HL-60/S4 treated with phorbol 12-myristate 13-acetate at 8.2 ng/mL for 4 days and 3 days (cell line): ENCODE results near the gene CARNS1.
"Not testable (repeated sequence)": the region's sequence is repeated elsewhere in the genome, so short reads cannot be mapped to it uniquely, and the experiment has no call there.

Experiments used
- in situ Hi-C: fragments of 300-500 bp; cut with MboI; formaldehyde crosslinking; loops from 2 replicates; pipeline ENCODE4 v1.15.0; 2022; ENCODE audit warnings: low sequenced_read_pairs

CARNS1 gene

DNA sequence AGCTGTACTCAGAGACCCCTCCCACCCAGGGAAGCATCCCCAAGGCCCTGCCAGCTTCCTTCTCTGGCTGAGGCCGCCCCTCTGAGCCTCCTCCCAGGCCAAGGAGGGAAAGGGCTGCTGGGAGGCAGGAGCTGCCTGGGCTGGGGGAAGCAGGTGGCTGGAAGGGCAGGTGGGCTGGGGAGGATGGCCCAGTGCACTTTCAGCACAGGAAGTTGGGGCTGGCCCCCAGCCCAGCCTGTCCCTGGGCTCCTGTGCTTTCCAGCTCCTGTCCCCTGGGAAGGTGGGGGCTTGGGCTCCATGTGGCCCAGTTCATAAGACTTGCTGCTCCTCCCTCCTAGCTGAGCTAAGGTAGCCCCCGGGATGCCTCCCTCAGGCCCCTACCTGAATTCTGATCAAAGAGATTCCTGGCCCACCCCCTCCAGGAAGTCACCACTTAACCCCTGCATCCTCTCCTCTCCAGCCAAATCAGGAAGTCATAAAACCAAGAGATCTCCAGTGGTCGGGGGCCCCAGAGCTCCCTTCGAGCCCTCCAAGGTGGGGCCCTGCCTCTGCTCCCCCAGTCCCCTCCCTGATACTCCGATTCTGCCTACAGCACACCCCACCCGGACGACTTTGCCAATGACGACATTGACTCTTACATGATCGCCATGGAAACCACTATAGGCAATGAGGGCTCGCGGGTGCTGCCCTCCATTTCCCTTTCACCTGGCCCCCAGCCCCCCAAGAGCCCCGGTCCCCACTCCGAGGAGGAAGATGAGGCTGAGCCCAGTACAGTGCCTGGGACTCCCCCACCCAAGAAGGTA lies 18.7 kb upstream of the CARNS1 start:
- in situ Hi-C loops, result no loop called here

- in situ Hi-C loops, result no loop called here
Measured at GRCh38 chr11:67397536-67397935, 17.9 kb upstream of the CARNS1 start.

DNA sequence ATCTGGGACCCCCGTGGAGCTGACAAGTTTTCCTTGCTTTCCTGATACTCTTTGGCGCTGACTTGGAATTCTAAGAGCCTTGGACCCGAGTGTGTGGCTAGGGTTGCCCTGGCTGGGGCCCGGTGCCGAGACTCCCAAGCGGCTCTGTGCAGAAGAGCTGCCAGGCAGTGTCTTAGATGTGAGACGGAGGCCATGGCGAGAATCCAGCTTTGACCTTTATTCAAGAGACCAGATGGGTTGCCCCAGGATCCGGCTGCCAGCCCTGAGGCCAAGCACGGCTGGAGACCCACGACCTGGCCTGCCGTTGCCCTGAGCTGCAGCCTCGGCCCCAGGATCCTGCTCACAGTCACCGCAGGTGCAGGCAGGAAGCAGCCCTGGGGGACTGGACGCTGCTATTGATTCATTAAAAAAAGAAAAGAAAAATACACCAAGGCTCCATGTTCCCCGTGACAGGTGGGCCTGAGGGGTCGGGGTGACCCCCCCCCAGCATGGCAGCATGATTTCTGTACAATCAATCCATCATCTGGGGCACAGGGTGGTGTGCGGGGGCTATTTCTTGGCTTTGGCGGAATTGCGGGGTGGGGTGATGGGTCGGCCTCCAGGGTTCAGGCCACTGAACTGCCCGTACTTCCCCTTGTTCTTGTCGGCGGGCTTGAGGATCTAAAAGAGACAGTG lies 17.4 kb upstream of the CARNS1 start:
- in situ Hi-C loops, result no loop called here

GRCh38 chr11:67398661-67399563 lies 16.6 kb upstream of the CARNS1 start:
- in situ Hi-C loops, result no loop called here

GRCh38 chr11:67400251-67400941 lies 15.1 kb upstream of the CARNS1 start:
- in situ Hi-C loops, result no loop called here

- in situ Hi-C loops, result no loop called here
Measured at GRCh38 chr11:67400942-67401494, 14.5 kb upstream of the CARNS1 start.

GRCh38 chr11:67401495-67402191 lies 13.8 kb upstream of the CARNS1 start, which contains the start of gene PPP1CA:
Gene PPP1CA (minus strand): TSS chr11:67401858. CDS start chr11:67401782, 76 bp downstream.
- in situ Hi-C loops, result no loop called here

DNA sequence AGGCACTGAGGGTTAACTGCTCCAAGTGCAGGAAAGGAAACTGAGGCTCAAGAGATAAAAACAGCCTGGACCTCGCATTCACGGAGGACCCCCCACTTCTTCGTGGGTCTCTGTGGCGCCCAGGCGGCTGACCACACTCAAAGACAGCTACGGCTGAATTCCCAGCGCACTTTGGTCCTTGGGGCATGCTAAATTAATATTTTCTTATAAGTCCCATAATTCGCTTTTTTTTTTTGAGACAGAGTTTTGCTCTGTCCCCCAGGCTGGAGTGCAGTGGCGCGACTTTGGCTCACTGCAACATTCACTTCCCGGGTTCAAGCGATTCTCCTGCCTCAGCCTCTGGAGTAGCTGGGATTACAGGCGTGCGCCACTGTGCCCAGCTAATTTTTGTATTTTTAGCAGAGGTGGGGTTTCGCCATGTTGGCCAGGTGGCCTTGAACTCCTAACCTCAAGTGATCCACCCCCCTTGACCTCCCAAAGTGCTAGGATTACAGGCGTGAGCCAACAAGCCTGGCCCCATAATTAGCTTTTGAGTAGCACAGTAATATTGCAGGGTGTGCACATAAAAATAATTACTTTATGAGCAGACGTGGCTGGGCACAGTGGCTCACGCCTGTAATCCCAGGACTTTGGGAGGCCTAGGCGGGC lies 13.2 kb upstream of the CARNS1 start:
- in situ Hi-C loops, result not testable (repeated sequence)

DNA sequence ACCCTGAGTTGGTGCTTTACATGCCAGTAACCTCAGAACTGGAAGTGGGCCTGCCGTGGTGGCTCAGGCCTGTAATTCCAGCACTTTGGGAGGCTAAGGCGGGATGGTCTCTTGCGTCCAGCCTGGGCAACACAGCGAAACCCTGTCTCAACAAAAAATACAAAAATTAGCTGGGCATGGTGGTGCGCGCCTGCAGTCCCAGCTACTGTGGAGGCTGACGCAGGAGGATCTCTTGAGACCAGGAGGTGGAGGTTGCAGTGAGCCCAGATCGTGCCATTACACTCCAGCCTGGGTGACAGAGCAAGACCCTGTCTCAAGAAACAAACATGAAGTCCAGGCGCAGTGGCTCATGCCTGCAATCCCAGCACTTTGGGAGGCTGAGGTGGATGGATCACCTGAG lies 12.4 kb upstream of the CARNS1 start:
- in situ Hi-C loops, result not testable (repeated sequence)

GRCh38 chr11:67404515-67405195 lies 10.8 kb upstream of the CARNS1 start:
- in situ Hi-C loops, result no loop called here

- in situ Hi-C loops, result no loop called here
Measured at GRCh38 chr11:67405196-67405567, 10.3 kb upstream of the CARNS1 start.

- in situ Hi-C loops, result no loop called here
Measured at GRCh38 chr11:67405688-67406339, 9.7 kb upstream of the CARNS1 start.

DNA sequence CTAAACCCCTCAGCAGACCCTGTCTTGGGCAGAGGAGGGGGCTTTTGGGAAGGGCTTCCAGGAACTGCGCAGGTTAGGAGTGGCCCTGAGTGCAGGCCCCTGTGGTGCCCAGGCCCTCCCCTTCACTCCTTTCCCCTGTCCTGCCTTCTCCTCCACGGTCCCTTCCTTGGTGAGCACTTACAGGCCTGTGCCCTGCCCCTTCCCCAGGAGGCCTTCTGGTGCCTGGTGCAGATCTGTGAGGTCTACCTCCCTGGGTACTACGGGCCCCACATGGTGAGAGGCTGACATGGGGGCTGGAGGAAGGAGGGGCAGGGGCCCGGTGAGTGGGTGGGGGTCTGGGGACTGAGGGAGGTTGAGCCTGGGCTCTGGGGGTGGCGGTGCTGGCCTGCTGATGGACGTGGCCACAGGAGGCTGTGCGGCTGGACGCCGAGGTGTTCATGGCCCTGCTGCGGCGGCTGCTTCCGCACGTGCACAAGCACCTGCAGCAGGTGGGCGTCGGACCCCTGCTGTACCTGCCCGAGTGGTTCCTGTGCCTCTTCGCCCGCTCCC lies 9.0 kb upstream of the CARNS1 start:
- in situ Hi-C loops, result no loop called here

DNA sequence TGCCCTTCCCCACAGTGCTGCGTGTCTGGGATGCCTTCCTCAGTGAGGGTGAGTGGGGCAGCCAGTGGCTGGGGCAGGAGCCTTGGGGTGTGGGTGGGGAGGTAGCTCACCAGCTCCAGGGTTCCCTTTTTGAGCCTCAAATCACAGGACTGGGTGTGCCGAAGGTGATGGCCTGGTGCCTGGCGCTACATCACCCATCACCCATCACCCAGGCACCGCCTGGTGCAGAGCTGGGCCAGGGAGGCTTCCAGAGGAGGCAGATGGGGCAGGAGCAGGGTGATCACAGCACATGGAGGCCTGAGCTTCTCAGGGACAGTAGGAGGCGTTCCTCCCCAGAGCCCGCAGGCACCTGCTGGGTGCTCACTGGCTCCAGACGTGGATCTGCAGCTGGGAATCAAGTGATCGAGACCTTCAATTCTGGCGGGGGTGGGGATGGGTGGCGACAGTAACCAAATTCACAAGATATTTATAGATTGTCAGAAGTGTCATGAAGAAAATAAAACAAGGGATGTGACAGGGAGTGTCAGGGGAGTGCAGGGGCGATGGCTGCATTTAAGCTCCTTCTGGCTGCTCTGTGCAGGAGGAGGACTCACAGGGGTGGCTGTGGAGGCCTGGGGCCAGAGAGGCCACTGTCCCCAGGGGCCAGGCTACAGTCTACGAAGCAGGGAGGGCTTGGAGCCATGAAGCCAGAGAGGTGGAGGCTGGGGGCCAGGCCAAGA lies 8.3 kb upstream of the CARNS1 start:
- in situ Hi-C loops, result no loop called here

DNA sequence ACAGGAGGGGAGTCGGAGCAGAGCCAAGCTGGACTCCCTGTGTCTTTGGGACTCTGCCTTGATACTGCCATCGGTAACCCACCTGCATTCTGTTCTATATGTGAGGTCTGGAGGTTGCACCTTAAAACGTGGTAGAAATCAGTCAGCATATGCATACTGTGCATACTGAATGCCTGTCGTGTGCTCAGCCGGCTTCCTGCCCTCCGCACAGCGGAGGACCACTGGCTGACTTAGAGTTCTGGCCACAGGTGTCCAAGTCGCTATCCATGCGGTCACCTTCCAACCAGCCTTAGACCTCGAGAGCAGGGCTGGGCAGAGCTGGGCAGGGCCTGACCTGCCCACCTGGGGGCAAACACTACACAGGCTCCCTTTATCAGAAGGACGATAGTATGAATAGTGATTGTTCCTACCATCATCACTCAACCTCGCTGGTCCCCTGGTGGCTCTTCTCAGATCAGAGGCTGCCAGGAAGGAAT lies 7.8 kb upstream of the CARNS1 start:
- in situ Hi-C loops, result no loop called here

- in situ Hi-C loops, result no loop called here
Measured at GRCh38 chr11:67408437-67409200, 6.9 kb upstream of the CARNS1 start.
